GM18505 (cell line): Measurements from ENCODE around the gene B3GAT3.
"Not testable (repeated sequence)": the region's sequence is repeated elsewhere in the genome, so short reads cannot be mapped to it uniquely, and the experiment has no call there.

Experiments
- ATAC-seq: cut with Tn5 transposase; IDR thresholded peaks from one replicate; pipeline ENCODE4 v1.9.1; 2021; ENCODE audit not compliant: unreplicated experiment
- POLR2A ChIP-seq: IDR thresholded peaks from 4 replicates; pipeline ENCODE4 v1.6.1; 2011; ENCODE audit warnings: borderline replicate concordance; ENCODE audit not compliant: insufficient read depth, insufficient read length; ENCODE audit errors: extremely low read depth

Gene B3GAT3

DNA sequence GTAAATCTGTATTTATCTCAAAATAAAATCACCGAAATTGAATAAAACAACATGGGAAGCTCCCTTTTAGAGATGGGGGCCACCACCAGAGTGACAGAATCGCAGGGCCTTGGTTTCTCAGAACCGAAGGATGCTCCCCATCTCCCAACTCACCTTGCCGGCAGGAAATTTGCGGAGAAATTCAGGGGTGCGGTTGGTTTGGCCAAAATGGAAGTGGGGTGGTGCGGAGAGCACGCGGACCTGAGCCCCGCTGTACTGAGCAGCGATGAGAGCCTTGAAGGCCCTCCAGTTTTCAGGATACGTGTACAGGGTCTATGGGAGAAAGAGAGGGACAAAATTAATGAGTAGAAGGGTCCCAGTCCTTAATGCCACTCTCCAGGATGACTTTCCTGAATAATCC, 49.4 kb downstream of the B3GAT3 start:
- TF ChIP-seq POLR2A: no peak
- ATAC-seq: no peak

GRCh38 chr11:62571493-62571892, 50.3 kb downstream of the B3GAT3 start:
- ATAC-seq: not testable (repeated sequence)

- not testable (repeated sequence) for ATAC-seq
Observed at GRCh38 chr11:62570903-62571302, 50.9 kb downstream of the B3GAT3 start.

- no peak for TF ChIP-seq POLR2A
- no peak for ATAC-seq
Observed at GRCh38 chr11:62569611-62570010, 52.2 kb downstream of the B3GAT3 start.

- no peak for ATAC-seq
- TF ChIP-seq POLR2A: no peak
Observed at GRCh38 chr11:62567018-62567633, 54.7 kb downstream of the B3GAT3 start.

DNA sequence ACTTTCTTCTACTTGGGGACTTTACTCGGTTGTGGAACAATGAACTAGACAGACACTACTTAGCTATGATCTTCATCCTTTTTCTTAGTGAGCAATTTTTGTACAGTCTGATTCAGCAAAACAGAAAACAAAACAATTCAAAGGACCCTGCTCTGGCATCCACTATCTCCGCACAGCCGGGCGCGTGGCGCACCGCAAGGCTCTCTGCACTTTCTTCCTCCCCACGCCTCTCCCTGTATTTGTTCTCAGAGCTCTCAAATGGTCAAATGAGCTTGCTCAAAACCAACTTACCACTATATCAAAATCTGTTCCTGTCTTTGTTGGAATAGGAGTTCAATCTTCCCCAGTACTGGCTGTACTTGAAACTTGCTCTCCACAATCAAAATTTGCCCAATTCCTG, 55.5 kb downstream of the B3GAT3 start:
- no peak for ATAC-seq
- TF ChIP-seq POLR2A: no peak
